ENCODE results near the gene NUDT16L1.
"Not testable (repeated sequence)": the region's sequence is repeated elsewhere in the genome, so short reads cannot be mapped to it uniquely, and the experiment has no call there.

Gene NUDT16L1

GRCh38 chr16:4737545-4737944 lies 44.2 kb downstream of the NUDT16L1 start:
- H3K79me2 ChIP-seq (ENCODE audit: insufficient read depth, low read length), result peaks cover 13% of the 10 kb centered on the region
- no peaks in the 10 kb centered on the region for H4K20me1 ChIP-seq (ENCODE audit: insufficient read depth, low read length)
- no peaks in the 10 kb centered on the region for H3K36me3 ChIP-seq (ENCODE audit: insufficient read depth, low read length)
- DNase-seq, result no peak
- no peak overlapping the region for H3K4me3 ChIP-seq (ENCODE audit: low read depth in 1 of 2, low read length in 2 of 2)
- H2AFZ ChIP-seq (ENCODE audit: low read depth, low read length), result no peak overlapping the region
- H3K27me3 ChIP-seq (ENCODE audit: insufficient read depth, low read length, poor library complexity), result no peaks in the 10 kb centered on the region
- no peak for ATAC-seq (ENCODE audit: insufficient read depth, low read depth)
- TF ChIP-seq CTCF (IDR thresholded peaks at IDR 0.05; ENCODE audit: borderline replicate concordance, extremely low read depth, low read length, poor library complexity, severe bottlenecking), result no peak
- TF ChIP-seq EZH2 (IDR thresholded peaks at IDR 0.05; ENCODE audit: borderline replicate concordance, low read depth, low read length, severe bottlenecking), result no peak
- H3K27ac ChIP-seq (ENCODE audit: low read length), result no peak overlapping the region
- H3K4me1 ChIP-seq (ENCODE audit: insufficient read depth, low read length), result peaks cover 26% of the 10 kb centered on the region
- no peak overlapping the region for H3K4me2 ChIP-seq (ENCODE audit: insufficient read depth, low read length)
- H3K9ac ChIP-seq (ENCODE audit: low read depth, low read length), result no peak overlapping the region
- H3K9me3 ChIP-seq (ENCODE audit: insufficient read depth, low read length, severe bottlenecking), result no peaks in the 10 kb centered on the region

- H3K36me3 ChIP-seq (ENCODE audit: insufficient read depth, low read length); DNase-seq; H3K9me3 ChIP-seq (ENCODE audit: insufficient read depth, low read length, severe bottlenecking); H3K9ac ChIP-seq (ENCODE audit: low read depth, low read length); ATAC-seq (ENCODE audit: insufficient read depth, low read depth); H3K4me3 ChIP-seq (ENCODE audit: low read depth in 1 of 2, low read length in 2 of 2); H2AFZ ChIP-seq (ENCODE audit: low read depth, low read length); H3K27ac ChIP-seq (ENCODE audit: low read length); H3K27me3 ChIP-seq (ENCODE audit: insufficient read depth, low read length, poor library complexity); H3K79me2 ChIP-seq (ENCODE audit: insufficient read depth, low read length); H3K4me2 ChIP-seq (ENCODE audit: insufficient read depth, low read length); H4K20me1 ChIP-seq (ENCODE audit: insufficient read depth, low read length): not testable (repeated sequence)
- H3K4me1 ChIP-seq (ENCODE audit: insufficient read depth, low read length), result peaks cover 18% of the 10 kb centered on the region
Observed at GRCh38 chr16:4738370-4738769, 45.0 kb downstream of the NUDT16L1 start.

GRCh38 chr16:4743226-4743878 lies 50.0 kb downstream of the NUDT16L1 start:
- Histone ChIP-seq H2AFZ (ENCODE audit: low read depth, low read length) (no peak overlapping the region), H3K4me1 (ENCODE audit: insufficient read depth, low read length) (no peaks in the 10 kb centered on the region), H3K36me3 (ENCODE audit: insufficient read depth, low read length) (no peaks in the 10 kb centered on the region), H3K9me3 (ENCODE audit: insufficient read depth, low read length, severe bottlenecking) (no peaks in the 10 kb centered on the region), H3K4me2 (ENCODE audit: insufficient read depth, low read length) (no peak overlapping the region), H3K9ac (ENCODE audit: low read depth, low read length) (no peak overlapping the region), H3K4me3 (ENCODE audit: low read depth in 1 of 2, low read length in 2 of 2) (no peak overlapping the region), H3K27me3 (ENCODE audit: insufficient read depth, low read length, poor library complexity) (no peaks in the 10 kb centered on the region), H4K20me1 (ENCODE audit: insufficient read depth, low read length) (peaks cover 3% of the 10 kb centered on the region; the same call in 1 of the 2 replicates), H3K27ac (ENCODE audit: low read length) (no peak overlapping the region), H3K79me2 (ENCODE audit: insufficient read depth, low read length) (no peaks in the 10 kb centered on the region)
- ATAC-seq (ENCODE audit: insufficient read depth, low read depth) (no peak), DNase-seq (no peak)
- no peak for TF ChIP-seq CTCF (IDR thresholded peaks at IDR 0.05; ENCODE audit: borderline replicate concordance, extremely low read depth, low read length, poor library complexity, severe bottlenecking)
- no peak for TF ChIP-seq EZH2 (IDR thresholded peaks at IDR 0.05; ENCODE audit: borderline replicate concordance, low read depth, low read length, severe bottlenecking)

GRCh38 chr16:4744555-4745273 lies 51.4 kb downstream of the NUDT16L1 start:
- no peak overlapping the region for H2AFZ ChIP-seq (ENCODE audit: low read depth, low read length)
- no peak overlapping the region for H3K4me2 ChIP-seq (ENCODE audit: insufficient read depth, low read length)
- no peaks in the 10 kb centered on the region for H3K79me2 ChIP-seq (ENCODE audit: insufficient read depth, low read length)
- ATAC-seq (ENCODE audit: insufficient read depth, low read depth) (no peak), DNase-seq (no peak)
- no peaks in the 10 kb centered on the region for H3K9me3 ChIP-seq (ENCODE audit: insufficient read depth, low read length, severe bottlenecking)
- no peaks in the 10 kb centered on the region for H3K4me1 ChIP-seq (ENCODE audit: insufficient read depth, low read length)
- H3K36me3 ChIP-seq (ENCODE audit: insufficient read depth, low read length), result 0 out of 2 replicates have a peak, but pooled peaks cover 1% of the 10 kb centered on the region
- TF ChIP-seq EZH2 (IDR thresholded peaks at IDR 0.05; ENCODE audit: borderline replicate concordance, low read depth, low read length, severe bottlenecking), result no peak
- no peak for TF ChIP-seq CTCF (IDR thresholded peaks at IDR 0.05; ENCODE audit: borderline replicate concordance, extremely low read depth, low read length, poor library complexity, severe bottlenecking)
- H3K27me3 ChIP-seq (ENCODE audit: insufficient read depth, low read length, poor library complexity), result no peaks in the 10 kb centered on the region
- peaks cover 3% of the 10 kb centered on the region; the same call in 1 of the 2 replicates for H4K20me1 ChIP-seq (ENCODE audit: insufficient read depth, low read length)
- no peak overlapping the region for H3K9ac ChIP-seq (ENCODE audit: low read depth, low read length)
- no peak overlapping the region for H3K27ac ChIP-seq (ENCODE audit: low read length)
- no peak overlapping the region for H3K4me3 ChIP-seq (ENCODE audit: low read depth in 1 of 2, low read length in 2 of 2)

All from DND-41 (cell line).